HL-60 (cell line): Measurements from ENCODE around the gene MSN.

Source experiments
- POLR2AphosphoS5 ChIP-seq: IDR thresholded peaks from 2 replicates; pipeline ENCODE4 v1.6.1; 2012; ENCODE audit warnings: low read depth
- TF ChIP-seq, protein P1 (sequence below): IDR thresholded peaks from one replicate; pipeline ENCODE4 v1.5.1; 2011; ENCODE audit warnings: low read length, control low read depth, inconsistent platforms; ENCODE audit not compliant: insufficient read depth

DNA sequence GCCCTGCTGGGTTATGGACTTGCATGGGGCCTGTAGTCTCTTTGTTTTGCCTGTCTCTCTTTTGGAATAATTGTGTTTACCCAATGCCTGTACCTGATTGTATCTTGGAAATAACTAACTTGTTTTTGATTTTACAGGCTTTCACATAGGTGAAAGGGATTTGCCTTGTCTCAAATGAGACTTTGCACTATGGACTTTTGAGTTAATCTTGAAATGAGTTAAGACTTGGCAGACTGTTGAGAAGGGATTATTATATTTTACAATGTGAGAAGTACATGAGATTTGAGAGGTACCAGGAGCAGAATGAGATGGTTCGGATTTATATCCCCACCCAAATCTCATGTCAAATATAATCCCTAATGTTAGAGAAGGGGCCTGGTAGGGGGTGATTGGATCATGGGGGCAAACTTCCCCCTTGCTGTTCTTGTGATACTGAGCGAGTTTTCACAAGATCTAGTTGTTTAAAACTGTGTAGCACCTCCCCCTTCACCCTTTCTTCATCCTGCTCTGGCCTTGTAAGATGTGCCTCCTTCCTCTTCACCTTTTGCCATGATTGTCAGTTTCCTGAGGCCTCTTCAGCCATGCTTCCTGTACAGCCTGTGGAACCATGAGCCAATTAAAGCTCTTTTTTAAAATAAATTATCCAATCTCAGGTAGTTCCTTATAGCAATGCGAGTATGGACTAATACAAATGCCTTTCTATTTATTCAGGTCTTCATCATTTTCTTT lies 102.3 kb downstream of the MSN start:
- TF ChIP-seq, protein P1, sequence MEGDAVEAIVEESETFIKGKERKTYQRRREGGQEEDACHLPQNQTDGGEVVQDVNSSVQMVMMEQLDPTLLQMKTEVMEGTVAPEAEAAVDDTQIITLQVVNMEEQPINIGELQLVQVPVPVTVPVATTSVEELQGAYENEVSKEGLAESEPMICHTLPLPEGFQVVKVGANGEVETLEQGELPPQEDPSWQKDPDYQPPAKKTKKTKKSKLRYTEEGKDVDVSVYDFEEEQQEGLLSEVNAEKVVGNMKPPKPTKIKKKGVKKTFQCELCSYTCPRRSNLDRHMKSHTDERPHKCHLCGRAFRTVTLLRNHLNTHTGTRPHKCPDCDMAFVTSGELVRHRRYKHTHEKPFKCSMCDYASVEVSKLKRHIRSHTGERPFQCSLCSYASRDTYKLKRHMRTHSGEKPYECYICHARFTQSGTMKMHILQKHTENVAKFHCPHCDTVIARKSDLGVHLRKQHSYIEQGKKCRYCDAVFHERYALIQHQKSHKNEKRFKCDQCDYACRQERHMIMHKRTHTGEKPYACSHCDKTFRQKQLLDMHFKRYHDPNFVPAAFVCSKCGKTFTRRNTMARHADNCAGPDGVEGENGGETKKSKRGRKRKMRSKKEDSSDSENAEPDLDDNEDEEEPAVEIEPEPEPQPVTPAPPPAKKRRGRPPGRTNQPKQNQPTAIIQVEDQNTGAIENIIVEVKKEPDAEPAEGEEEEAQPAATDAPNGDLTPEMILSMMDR, result no peak
- no peak for TF ChIP-seq POLR2AphosphoS5
